Stomach smooth muscle (tissue), 2 donors: ENCODE data around the gene EIF5AL1.

Experiments
- H3K27ac ChIP-seq: one replicate; pipeline ENCODE4 v1.7.0; 2013; ENCODE audit warnings: mild to moderate bottlenecking, low read length, inconsistent platforms
- H3K27me3 ChIP-seq, 2 donors: one replicate each; pipeline ENCODE4 v1.7.0; 2013; ENCODE audit warnings: low read length in 2 of 2; ENCODE audit not compliant: insufficient read depth in 2 of 2, control insufficient read depth in 1 of 2
- H3K36me3 ChIP-seq, 2 donors: one replicate each; pipeline ENCODE4 v1.7.0; 2013; ENCODE audit warnings: low read length in 2 of 2; ENCODE audit not compliant: control insufficient read depth in 2 of 2, insufficient read depth in 2 of 2
- H3K4me1 ChIP-seq: one replicate; pipeline ENCODE4 v1.7.0; 2013; ENCODE audit warnings: low read length; ENCODE audit not compliant: control insufficient read depth, insufficient read depth
- H3K4me3 ChIP-seq, 2 donors: one replicate each; pipeline ENCODE4 v1.7.0; 2013; ENCODE audit warnings: low read length in 2 of 2
- H3K9ac ChIP-seq, 2 donors: one replicate each; pipeline ENCODE4 v1.7.0; 2013; ENCODE audit warnings: low read length in 2 of 2, mild to moderate bottlenecking in 1 of 2
- H3K9me3 ChIP-seq, 2 donors: one replicate each; pipeline ENCODE4 v1.7.0; 2013; ENCODE audit warnings: low read length in 2 of 2; ENCODE audit not compliant: control insufficient read depth in 2 of 2
- donor health status: healthy.
- donor health status: Pancreatic carcinoma.

The EIF5AL1 gene

GRCh38 chr10:79561257-79561656, 48.9 kb downstream of the EIF5AL1 start:
- peaks cover 3% of the 10 kb centered on the region for H3K4me1 ChIP-seq

GRCh38 chr10:79562135-79562756, 49.9 kb downstream of the EIF5AL1 start:
- Histone ChIP-seq H3K4me3 (peak overlapping the region in 1 of 2 donors; percentile 55), H3K27ac (no peak overlapping the region), H3K9ac (no peak overlapping the region)

More at GRCh38 chr10:79561257-79561656, 48.9 kb downstream of the EIF5AL1 start:
- Histone ChIP-seq H3K9me3 (no peaks in the 10 kb centered on the region), H3K9ac (no peak overlapping the region), H3K36me3 (no peaks in the 10 kb centered on the region), H3K27ac (no peak overlapping the region), H3K4me3 (no peak overlapping the region), H3K27me3 (peaks cover 0 to 8% of the 10 kb centered on the region in 2 donors)

GRCh38 chr10:79563426-79563825, 51.1 kb downstream of the EIF5AL1 start:
- Histone ChIP-seq H3K9me3 (no peaks in the 10 kb centered on the region), H3K27me3 (peaks cover 0 to 8% of the 10 kb centered on the region in 2 donors), H3K4me3 (no peak overlapping the region), H3K27ac (no peak overlapping the region), H3K4me1 (peaks cover 3% of the 10 kb centered on the region), H3K36me3 (no peaks in the 10 kb centered on the region), H3K9ac (no peak overlapping the region)

More at GRCh38 chr10:79562135-79562756, 49.9 kb downstream of the EIF5AL1 start:
- H3K4me1 ChIP-seq, result peaks cover 3% of the 10 kb centered on the region
- H3K27me3 ChIP-seq, result peaks cover 0 to 8% of the 10 kb centered on the region in 2 donors
- H3K9me3 ChIP-seq, result no peaks in the 10 kb centered on the region
- H3K36me3 ChIP-seq, result no peaks in the 10 kb centered on the region
